ENCODE measurements around the gene DLG2.
"Not testable (repeated sequence)": the region's sequence is repeated elsewhere in the genome, so short reads cannot be mapped to it uniquely, and the experiment has no call there.

Gene DLG2

GRCh38 chr11:83641511-83641910, 1985.6 kb downstream of the DLG2 start:
- peak; percentile 82 for DNase-seq

- DNase-seq: no peak
Measured at GRCh38 chr11:83639995-83640758, 1987.0 kb downstream of the DLG2 start.

- DNase-seq: no peak
Measured at GRCh38 chr11:83635166-83635565, 1992.0 kb downstream of the DLG2 start.

- DNase-seq: no peak
Measured at GRCh38 chr11:83630211-83630610, 1996.9 kb downstream of the DLG2 start.

GRCh38 chr11:83629775-83630174, 1997.4 kb downstream of the DLG2 start:
- no peak for DNase-seq

- DNase-seq: no peak
Measured at GRCh38 chr11:83628622-83629355, 1998.4 kb downstream of the DLG2 start.

GRCh38 chr11:83625336-83625735, 2001.8 kb downstream of the DLG2 start:
- DNase-seq: no peak

- no peak for DNase-seq
Measured at GRCh38 chr11:83617671-83618070, 2009.5 kb downstream of the DLG2 start.

GRCh38 chr11:83613767-83614121, 2013.4 kb downstream of the DLG2 start:
- no peak for DNase-seq

GRCh38 chr11:83612891-83613766, 2014.0 kb downstream of the DLG2 start:
- DNase-seq: no peak

- no peak for DNase-seq
Measured at GRCh38 chr11:83611600-83611999, 2015.5 kb downstream of the DLG2 start.

- DNase-seq: no peak
Measured at GRCh38 chr11:83611031-83611430, 2016.1 kb downstream of the DLG2 start.

- DNase-seq: no peak
Measured at GRCh38 chr11:83609191-83609590, 2018.0 kb downstream of the DLG2 start.

- DNase-seq: no peak
Measured at GRCh38 chr11:83608571-83608970, 2018.6 kb downstream of the DLG2 start.

GRCh38 chr11:83601914-83602527, 2025.1 kb downstream of the DLG2 start:
- no peak for DNase-seq

GRCh38 chr11:83601201-83601913, 2025.8 kb downstream of the DLG2 start:
- DNase-seq: no peak

- DNase-seq: no peak
Measured at GRCh38 chr11:83600661-83601060, 2026.5 kb downstream of the DLG2 start.

- no peak for DNase-seq
Measured at GRCh38 chr11:83599066-83599465, 2028.1 kb downstream of the DLG2 start.

GRCh38 chr11:83587797-83588196, 2039.3 kb downstream of the DLG2 start:
- not testable (repeated sequence) for DNase-seq

- no peak for DNase-seq
Measured at GRCh38 chr11:83583757-83584366, 2043.3 kb downstream of the DLG2 start.

- no peak for DNase-seq
Measured at GRCh38 chr11:83574519-83574918, 2052.6 kb downstream of the DLG2 start.
